GM12873 (cell line): ENCODE measurements around the gene SIAH2.

Source experiments
- CTCF ChIP-seq: IDR thresholded peaks from 2 replicates; pipeline ENCODE4 v1.5.1; 2012; ENCODE audit warnings: low read depth, mild to moderate bottlenecking, moderate library complexity, low read length, control low read depth; ENCODE audit not compliant: insufficient read depth; ENCODE audit errors: missing control alignments

SIAH2 gene

GRCh38 chr3:150763122-150763840, at the start of gene SIAH2:
Gene SIAH2, minus strand, starts transcription at chr3:150763169. Its CDS starts 320 bp downstream, at chr3:150762849.
- TF ChIP-seq CTCF, result no peak

- no peak for TF ChIP-seq CTCF
Observed at GRCh38 chr3:150811984-150812383, 49.0 kb upstream of the SIAH2 start.

GRCh38 chr3:150810641-150811040, 47.7 kb upstream of the SIAH2 start:
- TF ChIP-seq CTCF, result no peak

GRCh38 chr3:150806185-150806835, 43.3 kb upstream of the SIAH2 start:
- no peak for TF ChIP-seq CTCF

GRCh38 chr3:150805354-150805753, 42.4 kb upstream of the SIAH2 start:
- no peak for TF ChIP-seq CTCF

GRCh38 chr3:150803440-150803985, 40.5 kb upstream of the SIAH2 start:
- TF ChIP-seq CTCF, result no peak

GRCh38 chr3:150800722-150801121, 37.8 kb upstream of the SIAH2 start:
- no peak for TF ChIP-seq CTCF
